GM21619 (cell line): ENCODE measurements around the gene LAMP5.

ENCODE experiments used
- ATAC-seq: cut with Tn5 transposase; IDR thresholded peaks from one replicate; pipeline ENCODE4 v1.9.1; 2021; ENCODE audit not compliant: unreplicated experiment

LAMP5 gene

GRCh38 chr20:9514461-9515213 is at the start of gene LAMP5:
Gene LAMP5 (plus strand): TSS chr20:9514590. CDS start chr20:9514853, 263 bp downstream.
- ATAC-seq, result no peak

GRCh38 chr20:9467995-9468394 is 46.4 kb upstream of the LAMP5 start:
- ATAC-seq, result no peak

- no peak for ATAC-seq
These were observed 39.5 kb upstream of the LAMP5 start for GRCh38 chr20:9474835-9475415.

- no peak for ATAC-seq
These were observed 38.9 kb upstream of the LAMP5 start for GRCh38 chr20:9475456-9475855.

GRCh38 chr20:9476174-9476573 is 38.2 kb upstream of the LAMP5 start:
- no peak for ATAC-seq

- no peak for ATAC-seq
These were observed 37.8 kb upstream of the LAMP5 start for GRCh38 chr20:9476637-9477036.

GRCh38 chr20:9478771-9479170 is 35.6 kb upstream of the LAMP5 start:
- ATAC-seq, result no peak

- no peak for ATAC-seq
These were observed 34.3 kb upstream of the LAMP5 start for GRCh38 chr20:9480066-9480465.

GRCh38 chr20:9482180-9482579 is 32.2 kb upstream of the LAMP5 start:
- ATAC-seq, result no peak

GRCh38 chr20:9483131-9483530 is 31.3 kb upstream of the LAMP5 start:
- ATAC-seq, result no peak

- no peak for ATAC-seq
These were observed 28.6 kb upstream of the LAMP5 start for GRCh38 chr20:9485614-9486340.

GRCh38 chr20:9487231-9487630 is 27.2 kb upstream of the LAMP5 start:
- no peak for ATAC-seq

GRCh38 chr20:9488063-9488462 is 26.3 kb upstream of the LAMP5 start:
- ATAC-seq, result no peak

GRCh38 chr20:9490161-9490560 is 24.2 kb upstream of the LAMP5 start:
- no peak for ATAC-seq

GRCh38 chr20:9490631-9491030 is 23.8 kb upstream of the LAMP5 start:
- ATAC-seq, result no peak

- no peak for ATAC-seq
These were observed 23.1 kb upstream of the LAMP5 start for GRCh38 chr20:9491324-9491723.

- ATAC-seq, result no peak
These were observed 22.3 kb upstream of the LAMP5 start for GRCh38 chr20:9492067-9492466.

- no peak for ATAC-seq
These were observed 20.6 kb upstream of the LAMP5 start for GRCh38 chr20:9493803-9494202.

GRCh38 chr20:9495701-9496100 is 18.7 kb upstream of the LAMP5 start:
- ATAC-seq, result no peak

- no peak for ATAC-seq
These were observed 18.2 kb upstream of the LAMP5 start for GRCh38 chr20:9496155-9496554.

- ATAC-seq, result no peak
These were observed 16.1 kb upstream of the LAMP5 start for GRCh38 chr20:9498322-9498721.
